Measurements from ENCODE around the gene GTF2H2C. TPM values are rescaled to one million over a fixed set of nuclear protein-coding genes. Genes with fewer than 3 reads are reported as not detected.
"Not testable (repeated sequence)": the region's sequence is repeated elsewhere in the genome, so short reads cannot be mapped to it uniquely, and the experiment has no call there.

GTF2H2C gene
- total RNA-seq, 1 experiment from 2014 or later: 58.9 TPM

DNA sequence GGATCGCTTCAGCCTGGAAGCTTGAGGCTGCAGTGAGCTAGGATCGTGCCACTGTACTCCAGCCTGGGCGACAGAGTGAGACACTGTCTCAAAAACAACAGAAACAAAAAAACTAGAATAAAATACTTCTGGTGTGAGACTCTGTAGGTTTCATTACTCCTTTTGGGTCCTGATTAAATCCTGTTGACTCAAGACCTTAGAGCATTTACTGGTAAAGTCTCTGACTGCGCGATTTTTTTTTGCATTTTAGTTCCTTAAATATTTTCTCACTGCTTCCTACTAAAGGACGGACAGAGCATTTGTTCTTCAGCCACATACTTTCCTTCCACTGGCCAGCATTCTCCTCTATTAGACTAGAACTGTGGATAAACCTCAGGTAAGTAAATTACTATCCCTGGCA lies 46.8 kb downstream of the GTF2H2C start:
- intact Hi-C loops (cut with micrococcal nuclease; ENCODE audit: unreplicated experiment); H3K4me3 ChIP-seq (ENCODE audit: low read depth, low read length, poor library complexity, severe bottlenecking); BruUV-seq (replicated peaks); H3K27me3 ChIP-seq (replicated peaks; ENCODE audit: insufficient read depth, low read depth, low read length, poor library complexity); CTCF ChIA-PET; H3K9me3 ChIP-seq (ENCODE audit: low read depth, low read length, poor library complexity, severe bottlenecking); H3K36me3 ChIP-seq (ENCODE audit: insufficient read depth, low read length, poor library complexity, severe bottlenecking); POLR2A ChIA-PET (ENCODE audit: low non-redundant PET); H3K4me1 ChIP-seq (ENCODE audit: insufficient read depth, low read length, poor library complexity, severe bottlenecking); H3K27ac ChIP-seq (ENCODE audit: low read depth, low read length, poor library complexity, severe bottlenecking); DNase-seq (ENCODE audit: low spot score): not testable (repeated sequence)

DNA sequence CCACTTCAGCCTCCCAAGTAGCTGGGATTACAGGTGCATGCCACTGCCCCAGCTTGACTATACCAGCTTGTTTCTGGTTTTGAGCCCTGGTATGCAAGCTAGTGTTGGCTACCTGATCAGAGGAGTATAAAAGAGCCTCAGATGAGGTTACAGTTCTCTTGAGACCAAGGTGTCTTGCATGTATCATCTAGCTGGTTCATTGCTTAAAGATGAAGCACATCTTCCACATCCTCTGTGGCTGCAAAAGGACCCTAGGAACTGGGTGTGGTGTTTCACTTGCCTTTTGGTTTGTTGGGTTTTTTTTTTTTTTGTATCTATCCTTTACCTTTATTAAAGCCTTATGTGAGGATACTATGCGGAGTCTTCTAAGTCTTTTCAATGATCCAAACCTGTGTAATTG lies 47.8 kb downstream of the GTF2H2C start:
- H3K9me3 ChIP-seq (ENCODE audit: low read depth, low read length, poor library complexity, severe bottlenecking); H3K27me3 ChIP-seq (replicated peaks; ENCODE audit: insufficient read depth, low read depth, low read length, poor library complexity); DNase-seq (ENCODE audit: low spot score); H3K4me3 ChIP-seq (ENCODE audit: low read depth, low read length, poor library complexity, severe bottlenecking); H3K36me3 ChIP-seq (ENCODE audit: insufficient read depth, low read length, poor library complexity, severe bottlenecking); BruUV-seq (replicated peaks); intact Hi-C loops (cut with micrococcal nuclease; ENCODE audit: unreplicated experiment); POLR2A ChIA-PET (ENCODE audit: low non-redundant PET); CTCF ChIA-PET; H3K27ac ChIP-seq (ENCODE audit: low read depth, low read length, poor library complexity, severe bottlenecking); H3K4me1 ChIP-seq (ENCODE audit: insufficient read depth, low read length, poor library complexity, severe bottlenecking): not testable (repeated sequence)

DNA sequence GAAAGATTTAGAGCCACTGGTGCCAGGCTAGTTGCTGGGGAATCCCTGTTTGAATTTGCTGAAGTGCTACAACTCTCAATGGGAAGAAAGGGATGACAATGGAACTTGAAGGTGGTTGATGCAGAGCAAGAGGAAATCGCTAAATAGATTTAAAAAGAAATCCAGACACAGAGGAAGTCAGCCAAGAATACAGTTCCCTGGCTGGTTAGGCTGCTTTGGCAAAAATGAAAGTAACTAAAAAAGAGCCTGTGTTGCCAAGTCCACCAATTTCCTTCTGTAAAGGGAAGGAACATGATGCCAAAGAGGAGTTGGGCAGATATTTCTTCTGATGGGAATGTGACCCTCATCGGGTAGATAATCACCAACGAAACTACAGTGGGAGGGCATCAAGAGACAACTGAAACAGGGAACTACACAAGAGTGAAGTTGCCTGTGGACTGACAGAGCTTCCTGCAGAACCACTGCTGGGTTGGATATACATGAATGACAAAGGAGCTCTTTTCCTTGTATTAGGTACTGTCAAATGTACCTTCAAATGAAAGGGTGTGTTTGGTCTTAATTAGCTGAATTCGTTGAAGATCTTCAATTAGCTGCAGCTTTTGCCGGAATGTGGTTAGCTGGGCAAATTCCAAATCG lies 49.0 kb downstream of the GTF2H2C start:
- H3K36me3 ChIP-seq (ENCODE audit: insufficient read depth, low read length, poor library complexity, severe bottlenecking); H3K9me3 ChIP-seq (ENCODE audit: low read depth, low read length, poor library complexity, severe bottlenecking); intact Hi-C loops (cut with micrococcal nuclease; ENCODE audit: unreplicated experiment); H3K27ac ChIP-seq (ENCODE audit: low read depth, low read length, poor library complexity, severe bottlenecking); DNase-seq (ENCODE audit: low spot score); POLR2A ChIA-PET (ENCODE audit: low non-redundant PET); BruUV-seq (replicated peaks); H3K4me1 ChIP-seq (ENCODE audit: insufficient read depth, low read length, poor library complexity, severe bottlenecking); H3K4me3 ChIP-seq (ENCODE audit: low read depth, low read length, poor library complexity, severe bottlenecking); CTCF ChIA-PET; H3K27me3 ChIP-seq (replicated peaks; ENCODE audit: insufficient read depth, low read depth, low read length, poor library complexity): not testable (repeated sequence)

DNA sequence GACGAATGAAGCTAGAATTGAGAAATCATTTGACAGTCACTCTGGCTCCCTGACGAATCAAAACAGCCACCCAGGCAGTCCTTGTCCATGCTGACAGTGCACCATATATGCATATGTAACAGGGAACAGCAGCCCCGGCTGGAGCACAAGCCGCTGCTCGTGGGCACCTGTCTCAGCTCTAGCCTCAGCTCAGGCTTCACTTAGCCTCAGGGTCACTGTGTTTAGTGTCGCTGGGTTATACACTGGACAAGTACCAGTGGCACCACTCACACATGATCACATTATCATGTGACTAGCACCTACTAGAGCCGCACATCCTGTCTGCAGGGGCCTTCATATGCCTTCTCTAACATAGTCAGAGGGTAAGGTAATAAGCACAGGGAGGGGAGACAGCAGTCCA lies 54.9 kb downstream of the GTF2H2C start:
- H3K27me3 ChIP-seq (replicated peaks; ENCODE audit: insufficient read depth, low read depth, low read length, poor library complexity); H3K36me3 ChIP-seq (ENCODE audit: insufficient read depth, low read length, poor library complexity, severe bottlenecking); CTCF ChIA-PET; H3K9me3 ChIP-seq (ENCODE audit: low read depth, low read length, poor library complexity, severe bottlenecking); BruUV-seq (replicated peaks); DNase-seq (ENCODE audit: low spot score); H3K27ac ChIP-seq (ENCODE audit: low read depth, low read length, poor library complexity, severe bottlenecking); intact Hi-C loops (cut with micrococcal nuclease; ENCODE audit: unreplicated experiment); H3K4me1 ChIP-seq (ENCODE audit: insufficient read depth, low read length, poor library complexity, severe bottlenecking); POLR2A ChIA-PET (ENCODE audit: low non-redundant PET); H3K4me3 ChIP-seq (ENCODE audit: low read depth, low read length, poor library complexity, severe bottlenecking): not testable (repeated sequence)

DNA sequence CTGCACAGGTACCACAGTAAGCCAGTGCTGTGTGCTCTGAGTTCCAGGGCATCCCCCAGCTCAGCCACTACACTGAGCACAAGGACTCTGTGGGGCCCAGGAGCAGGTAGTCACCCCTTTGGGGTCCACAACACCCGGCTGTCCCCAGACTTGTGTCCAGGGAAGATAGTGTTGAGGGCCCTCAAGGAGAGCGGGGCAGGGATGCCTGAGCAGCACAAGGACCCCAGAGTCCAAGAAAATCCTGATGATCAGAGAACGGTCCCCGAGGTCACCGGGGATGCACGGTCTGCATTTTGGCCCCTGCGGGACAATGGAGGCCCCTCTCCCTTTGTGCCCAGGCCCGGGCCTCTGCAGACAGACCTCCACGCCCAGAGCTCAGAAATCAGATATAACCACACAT lies 71.9 kb downstream of the GTF2H2C start:
- H3K27ac ChIP-seq (ENCODE audit: low read depth, low read length, poor library complexity, severe bottlenecking); H3K9me3 ChIP-seq (ENCODE audit: low read depth, low read length, poor library complexity, severe bottlenecking); H3K36me3 ChIP-seq (ENCODE audit: insufficient read depth, low read length, poor library complexity, severe bottlenecking); H3K4me1 ChIP-seq (ENCODE audit: insufficient read depth, low read length, poor library complexity, severe bottlenecking); H3K4me3 ChIP-seq (ENCODE audit: low read depth, low read length, poor library complexity, severe bottlenecking); DNase-seq (ENCODE audit: low spot score); CTCF ChIA-PET; POLR2A ChIA-PET (ENCODE audit: low non-redundant PET); BruUV-seq (replicated peaks); intact Hi-C loops (cut with micrococcal nuclease; ENCODE audit: unreplicated experiment); H3K27me3 ChIP-seq (replicated peaks; ENCODE audit: insufficient read depth, low read depth, low read length, poor library complexity): not testable (repeated sequence)

Other genes with a start within 250 kb of the GTF2H2C start
- 7.4 and 9.4 TPM in 2 replicates for gene CCDC125, start 227.4 kb upstream of the GTF2H2C start, total RNA-seq (2021)
- 69.4 and 97.5 TPM in 2 replicates for gene AK6, start 190.7 kb upstream of the GTF2H2C start, total RNA-seq (2021)
- gene TAF9, start 190.7 kb upstream of the GTF2H2C start, total RNA-seq (2021): 77.2 and 91.4 TPM in 2 replicates
- 19.3 and 27.1 TPM in 2 replicates for gene RAD17, start 190.4 kb upstream of the GTF2H2C start, total RNA-seq (2021)
- 0.32 and 0.39 TPM in 2 replicates for gene MARVELD2, start 145.1 kb upstream of the GTF2H2C start, total RNA-seq (2021)
- gene OCLN, start 67.4 kb upstream of the GTF2H2C start, total RNA-seq (2021): 13.3 and 14.1 TPM in 2 replicates